IPS-NIHi7 (cell line): ENCODE data around the gene ATG14.
"Not testable (repeated sequence)": the region's sequence is repeated elsewhere in the genome, so short reads cannot be mapped to it uniquely, and the experiment has no call there.

Experiments used
- DNase-seq: peaks from one replicate; pipeline ENCODE4 v3.0.0; 2012; ENCODE audit warnings: mixed read lengths; ENCODE audit errors: extremely low spot score

Gene ATG14

DNA sequence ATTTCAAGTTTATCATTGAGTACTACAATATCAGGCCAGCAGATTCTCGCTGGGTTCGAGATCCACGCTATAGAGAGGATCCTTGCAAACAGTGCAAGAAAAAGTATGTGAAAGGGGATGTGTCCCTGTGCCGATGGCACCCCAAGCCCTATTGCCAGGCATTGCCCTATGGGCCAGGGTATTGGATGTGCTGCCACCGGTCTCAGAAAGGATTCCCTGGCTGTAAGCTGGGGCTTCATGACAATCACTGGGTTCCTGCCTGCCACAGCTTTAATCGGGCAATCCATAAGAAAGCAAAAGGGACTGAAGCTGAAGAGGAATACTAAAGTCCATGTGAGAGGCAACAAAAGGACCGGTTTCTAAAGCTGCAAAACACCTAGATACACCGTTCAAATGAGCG, 59.4 kb downstream of the ATG14 start:
- DNase-seq = no peak

DNA sequence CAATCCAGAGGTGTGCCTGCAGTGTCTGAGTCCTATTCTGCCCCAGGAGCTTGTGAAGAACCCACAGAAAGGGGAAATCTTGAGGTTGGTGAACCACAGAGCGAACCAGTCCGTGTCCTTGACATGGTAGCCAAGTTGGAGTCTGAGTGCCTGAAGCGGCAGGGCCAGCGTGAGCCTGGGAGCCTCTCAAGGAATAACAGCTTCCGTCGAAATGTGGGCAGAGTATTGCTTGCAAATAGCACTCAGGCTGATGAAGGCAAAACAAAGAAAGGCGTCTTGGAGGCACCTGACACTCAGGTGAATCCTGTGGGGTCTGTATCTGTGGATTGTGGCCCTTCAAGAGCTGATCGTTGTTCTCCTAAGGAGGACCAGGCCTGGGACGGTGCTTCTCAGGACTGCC, 60.5 kb downstream of the ATG14 start:
- DNase-seq = no peak

DNA sequence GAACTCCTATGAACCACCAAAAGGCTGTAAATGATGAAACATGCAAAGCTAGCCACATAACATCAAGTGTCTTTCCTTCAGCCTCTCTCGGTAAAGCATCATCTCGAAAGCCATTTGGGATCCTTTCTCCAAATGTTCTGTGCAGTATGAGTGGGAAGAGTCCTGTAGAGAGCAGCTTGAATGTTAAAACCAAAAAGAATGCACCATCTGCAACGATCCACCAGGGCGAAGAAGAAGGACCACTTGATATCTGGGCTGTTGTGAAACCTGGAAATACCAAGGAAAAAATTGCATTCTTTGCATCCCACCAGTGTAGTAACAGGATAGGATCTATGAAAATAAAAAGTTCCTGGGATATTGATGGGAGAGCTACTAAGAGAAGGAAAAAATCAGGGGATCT, 61.2 kb downstream of the ATG14 start:
- no peak for DNase-seq

DNA sequence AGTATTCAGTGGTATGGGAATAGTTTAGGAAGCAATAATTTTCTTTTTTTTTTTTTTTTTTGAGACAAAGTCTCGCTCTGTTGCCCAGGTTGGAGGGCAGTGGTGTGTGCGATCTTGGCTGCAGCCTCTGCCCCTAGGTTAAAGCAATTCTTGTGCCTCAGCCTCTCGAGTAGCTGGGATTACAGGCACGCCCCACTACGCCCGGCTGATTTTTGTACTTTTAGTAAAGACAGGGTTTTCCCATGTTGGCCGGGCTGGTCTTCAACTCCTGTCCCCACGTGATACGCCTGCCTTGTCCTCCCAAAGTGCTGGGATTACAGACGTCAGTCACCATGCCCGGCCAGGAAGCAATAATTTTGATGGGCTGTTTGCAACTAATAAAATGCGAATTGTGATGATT, 62.1 kb downstream of the ATG14 start:
- no peak for DNase-seq

DNA sequence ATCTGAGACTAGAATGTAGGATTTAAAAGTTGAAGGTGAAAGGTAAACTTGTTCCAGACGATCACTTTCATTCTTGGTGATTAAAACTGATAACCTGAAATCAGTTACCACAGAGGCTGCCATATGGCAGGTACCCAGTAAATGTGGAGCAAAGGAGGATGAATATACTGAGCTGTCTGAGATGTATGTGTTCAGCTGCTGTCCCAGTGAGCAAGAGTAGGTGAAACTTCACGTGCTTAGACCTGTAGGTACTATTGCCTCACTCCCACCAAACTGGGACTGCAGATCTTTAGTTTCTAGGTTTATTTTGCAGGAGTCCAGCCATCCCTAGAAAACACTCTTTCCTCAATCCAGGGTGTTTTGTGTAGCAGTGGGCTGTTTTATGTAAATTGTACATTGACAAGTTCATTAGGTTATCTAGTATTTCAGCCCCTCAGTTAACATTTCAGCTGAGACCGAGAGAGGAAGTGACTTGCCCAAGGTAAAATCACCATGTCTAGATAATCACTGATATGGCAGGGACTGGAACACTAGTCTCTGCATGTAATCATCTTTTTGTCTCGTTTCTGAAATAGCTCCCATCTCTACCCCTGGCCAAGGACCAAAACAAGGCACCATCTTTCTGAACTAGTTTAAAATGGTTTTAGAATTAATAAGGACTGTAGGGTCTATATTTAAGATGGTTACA, 62.7 kb downstream of the ATG14 start:
- no peak for DNase-seq

DNA sequence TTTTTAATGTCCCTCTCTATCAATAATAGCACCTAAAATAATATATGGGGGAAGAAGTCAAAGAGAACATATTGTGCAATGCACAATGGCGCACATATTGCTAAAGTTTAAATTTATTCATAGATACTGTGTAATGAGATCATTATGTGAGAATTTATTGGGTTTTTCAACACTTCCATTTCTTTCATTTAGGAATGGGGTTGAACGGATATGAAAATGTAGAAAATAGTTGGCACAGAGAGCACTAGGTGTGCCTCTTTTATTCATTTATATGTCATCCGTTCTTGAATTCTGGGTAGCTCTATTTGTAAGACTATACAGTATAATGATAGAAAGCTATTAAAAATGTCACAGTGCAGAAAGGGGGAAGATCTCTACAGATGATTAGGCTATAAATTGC, 63.9 kb downstream of the ATG14 start:
- DNase-seq = no peak

DNA sequence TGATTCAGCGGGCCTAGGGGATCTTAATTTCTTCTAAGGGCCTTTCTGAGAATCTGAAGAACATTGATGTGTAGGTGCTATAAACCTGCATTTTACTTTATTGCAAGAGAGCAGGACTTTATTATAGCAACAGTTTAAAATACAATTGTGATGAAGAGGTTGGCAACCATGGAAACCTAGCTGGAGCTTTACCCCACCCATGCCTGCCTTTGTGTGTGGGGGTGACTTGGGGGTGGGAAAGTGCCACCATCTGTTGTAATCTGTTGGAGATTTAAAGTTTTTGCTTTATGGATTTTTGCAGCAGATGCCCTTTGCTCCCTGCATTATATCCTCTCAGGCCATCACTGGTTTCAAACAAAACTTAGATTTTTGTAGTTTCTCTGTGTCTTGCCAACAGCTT, 64.6 kb downstream of the ATG14 start:
- no peak for DNase-seq

DNA sequence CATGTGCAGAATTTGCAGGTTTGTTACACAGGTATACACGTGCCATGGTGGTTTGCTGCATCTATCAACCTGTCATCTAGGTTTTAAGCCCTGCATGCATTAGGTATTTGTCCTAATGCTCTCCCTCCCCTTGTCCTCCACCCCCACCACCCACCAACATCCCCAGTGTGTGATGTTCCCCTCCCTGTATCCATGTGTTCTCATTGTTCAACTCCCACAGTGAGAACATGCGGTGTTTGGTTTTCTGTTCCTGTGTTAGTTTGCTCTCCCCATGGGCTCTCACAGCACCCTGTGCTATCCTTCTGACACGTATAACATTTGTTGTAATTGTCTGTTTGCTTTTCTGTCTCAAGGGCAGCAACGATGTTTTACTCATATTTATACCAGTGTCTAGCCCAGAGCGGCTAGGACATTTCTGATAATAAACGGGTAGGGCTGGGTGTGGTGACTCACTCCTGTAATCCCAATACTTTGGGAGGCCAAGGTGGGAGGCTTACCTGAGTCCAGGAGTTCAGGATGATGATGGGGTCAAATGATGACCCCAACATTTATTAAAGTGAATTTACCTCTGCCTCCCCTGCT, 67.0 kb downstream of the ATG14 start:
- not testable (repeated sequence) for DNase-seq

DNA sequence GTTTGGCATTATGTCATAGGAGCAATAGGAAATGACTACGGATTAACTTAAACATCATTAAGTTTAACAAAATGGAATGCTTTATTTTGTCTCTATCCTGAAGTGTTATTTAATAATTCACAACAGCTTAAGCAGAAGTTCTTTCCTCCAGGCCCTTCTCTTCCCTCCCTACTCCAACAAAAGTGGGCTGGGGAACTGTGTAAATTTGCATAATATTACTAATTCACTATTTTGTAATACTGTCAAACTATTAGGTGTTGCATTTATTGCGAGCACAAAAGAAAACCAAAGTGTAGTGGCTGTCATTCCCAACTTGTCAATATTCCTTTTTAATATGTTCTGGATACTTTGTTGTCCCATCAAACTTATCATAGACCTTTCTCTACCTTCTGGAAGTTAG, 69.8 kb downstream of the ATG14 start:
- DNase-seq = no peak

DNA sequence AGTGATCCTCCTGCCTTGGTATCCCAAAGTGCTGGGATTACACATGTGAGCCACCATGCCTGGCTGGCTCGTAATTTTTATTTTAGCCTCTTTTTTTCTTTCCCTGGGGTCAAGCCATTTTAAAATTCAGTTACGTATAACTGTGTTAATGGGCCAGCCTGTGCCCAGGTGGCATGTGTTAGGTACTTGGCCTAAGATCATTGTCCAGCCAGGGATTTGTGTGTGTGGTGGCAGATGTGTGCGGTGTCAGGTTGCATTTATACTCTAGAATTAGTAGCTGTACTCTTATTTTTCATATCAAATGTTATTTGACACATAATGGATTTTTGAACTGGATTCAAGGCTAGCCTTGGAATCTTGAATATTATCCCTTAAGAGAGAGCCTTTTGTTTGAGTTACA, 71.1 kb downstream of the ATG14 start:
- no peak for DNase-seq

DNA sequence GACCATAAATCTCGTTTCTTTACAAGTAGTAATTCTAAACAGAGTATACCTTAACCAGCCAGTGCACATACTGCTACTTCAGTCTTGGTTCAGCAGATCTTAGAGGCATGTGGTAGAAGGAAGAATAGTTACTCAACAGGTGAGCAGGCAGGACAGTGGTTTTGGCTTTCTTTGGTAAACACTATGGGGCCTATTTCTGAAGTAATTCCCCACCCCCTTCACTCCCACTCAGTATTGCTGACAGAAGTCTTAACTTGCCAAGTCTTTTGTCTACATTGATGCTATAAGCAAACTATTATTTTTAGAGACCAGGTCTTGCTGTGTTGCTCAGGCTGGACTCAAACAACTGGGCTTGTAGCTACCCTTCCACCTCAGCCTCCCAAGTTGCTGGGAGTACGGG, 71.9 kb downstream of the ATG14 start:
- DNase-seq = no peak

DNA sequence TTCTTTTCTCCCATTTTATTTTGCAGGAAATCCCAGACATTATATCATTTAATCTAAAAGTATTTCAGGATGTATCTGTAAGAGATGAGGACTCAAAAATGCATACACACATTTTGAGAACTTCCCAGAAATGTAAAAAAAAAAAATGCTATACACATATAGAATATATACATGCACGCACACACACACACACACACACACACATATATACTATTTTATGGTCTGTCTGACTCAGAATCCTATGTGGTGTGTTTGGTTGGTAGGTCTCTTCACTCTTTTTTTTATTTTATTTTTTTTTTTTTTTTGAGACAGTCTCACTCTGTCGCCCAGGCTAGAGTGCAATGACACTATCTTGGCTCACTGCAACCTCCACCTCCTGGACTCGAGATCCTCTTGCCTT, 74.9 kb downstream of the ATG14 start:
- no peak for DNase-seq

DNA sequence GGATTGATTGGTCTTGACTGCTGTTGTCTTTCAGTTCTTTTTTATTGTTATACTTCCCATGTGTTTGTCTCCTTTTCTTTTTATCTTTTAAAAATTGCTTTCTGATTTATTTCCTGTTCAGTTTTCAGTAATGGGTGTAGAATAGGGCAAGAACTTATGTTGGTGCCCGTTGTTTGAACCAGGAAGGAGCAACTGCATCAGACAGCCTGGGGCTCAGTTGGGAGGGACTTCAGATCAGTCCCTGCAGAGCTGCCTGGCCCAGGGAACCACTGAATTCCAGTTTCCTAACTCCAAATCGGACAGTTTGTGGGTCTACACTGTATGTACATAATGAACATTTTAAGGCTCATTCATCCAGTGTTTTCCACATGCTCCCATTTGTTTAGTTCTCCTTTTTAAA, 75.5 kb downstream of the ATG14 start:
- DNase-seq = no peak

DNA sequence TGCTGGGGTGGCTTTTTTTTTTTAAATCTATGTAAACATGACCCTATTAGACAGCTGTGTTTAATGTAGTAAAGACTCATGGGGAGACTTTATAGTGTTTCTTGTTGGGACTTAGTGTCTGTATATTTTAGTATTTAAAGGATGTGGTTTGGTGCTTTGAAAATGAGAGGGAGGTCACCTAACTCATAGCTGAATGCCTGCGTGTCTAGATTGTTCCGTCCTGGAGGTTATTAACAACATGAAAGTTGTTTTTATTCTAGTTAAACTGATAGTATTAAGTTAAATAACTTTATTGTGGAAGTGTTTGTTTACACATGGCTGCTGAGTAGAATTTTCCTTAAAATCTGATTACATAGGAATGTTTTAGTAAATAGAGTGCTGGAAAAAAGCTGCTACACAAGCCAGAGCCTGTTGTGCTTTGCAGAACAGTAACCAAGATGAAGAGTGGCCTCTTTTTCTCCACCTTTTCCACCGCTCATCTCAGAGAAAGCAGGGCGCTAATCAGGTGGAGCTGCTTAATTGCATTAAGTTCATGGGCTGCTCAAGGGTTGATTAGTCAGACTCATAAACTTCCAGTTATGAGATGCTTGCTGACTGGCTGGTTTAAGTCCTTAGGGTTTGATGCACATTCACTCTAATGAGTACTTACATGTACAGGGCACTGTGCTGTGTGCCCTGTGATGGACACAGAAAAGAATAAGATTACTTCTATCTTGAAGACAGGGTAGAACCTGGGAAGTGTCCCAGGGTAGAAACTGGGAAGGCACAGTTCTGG, 77.7 kb downstream of the ATG14 start:
- DNase-seq = no peak

DNA sequence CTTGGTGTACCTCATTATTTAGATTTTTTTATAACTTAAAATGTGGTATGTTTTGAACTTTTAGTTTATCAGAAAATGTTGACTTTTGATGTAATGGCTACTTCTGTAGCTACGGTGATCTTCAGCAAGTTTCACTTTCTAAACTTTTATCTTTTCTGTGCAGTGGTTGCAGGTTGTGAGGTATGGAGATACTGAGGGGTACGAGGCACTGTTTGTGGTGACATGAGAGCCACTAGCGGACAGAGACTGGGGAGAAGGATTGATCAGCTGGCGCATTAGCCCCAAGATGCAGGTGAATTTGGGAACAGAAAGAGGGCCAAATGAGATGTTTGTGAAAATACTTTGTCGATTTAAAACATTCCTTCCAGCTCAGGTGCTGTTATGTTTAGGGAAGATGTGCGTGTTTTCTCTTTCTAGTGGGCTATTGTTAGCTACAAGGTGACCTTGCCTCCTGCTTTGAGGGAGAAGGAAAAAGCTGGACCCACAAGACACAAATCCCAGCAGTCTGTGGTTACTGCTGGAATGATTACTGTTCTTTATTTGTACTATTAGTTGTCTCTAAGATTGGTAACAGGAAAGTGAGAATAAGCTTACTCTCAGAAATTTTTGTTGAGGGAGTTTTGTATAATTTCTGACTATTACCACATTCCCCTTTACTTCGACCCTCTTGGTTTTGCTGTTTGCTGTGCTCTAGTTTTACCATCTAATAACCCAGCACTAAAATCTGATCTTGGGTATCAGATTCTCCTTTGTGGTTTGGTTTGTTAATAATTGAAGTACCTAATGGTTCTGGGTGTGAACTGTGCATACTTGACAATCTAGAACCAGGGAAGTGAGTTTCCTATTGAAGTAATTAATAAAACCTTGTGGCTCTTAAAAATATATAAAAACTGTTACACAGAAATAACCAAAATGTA, 78.7 kb downstream of the ATG14 start:
- DNase-seq = no peak

DNA sequence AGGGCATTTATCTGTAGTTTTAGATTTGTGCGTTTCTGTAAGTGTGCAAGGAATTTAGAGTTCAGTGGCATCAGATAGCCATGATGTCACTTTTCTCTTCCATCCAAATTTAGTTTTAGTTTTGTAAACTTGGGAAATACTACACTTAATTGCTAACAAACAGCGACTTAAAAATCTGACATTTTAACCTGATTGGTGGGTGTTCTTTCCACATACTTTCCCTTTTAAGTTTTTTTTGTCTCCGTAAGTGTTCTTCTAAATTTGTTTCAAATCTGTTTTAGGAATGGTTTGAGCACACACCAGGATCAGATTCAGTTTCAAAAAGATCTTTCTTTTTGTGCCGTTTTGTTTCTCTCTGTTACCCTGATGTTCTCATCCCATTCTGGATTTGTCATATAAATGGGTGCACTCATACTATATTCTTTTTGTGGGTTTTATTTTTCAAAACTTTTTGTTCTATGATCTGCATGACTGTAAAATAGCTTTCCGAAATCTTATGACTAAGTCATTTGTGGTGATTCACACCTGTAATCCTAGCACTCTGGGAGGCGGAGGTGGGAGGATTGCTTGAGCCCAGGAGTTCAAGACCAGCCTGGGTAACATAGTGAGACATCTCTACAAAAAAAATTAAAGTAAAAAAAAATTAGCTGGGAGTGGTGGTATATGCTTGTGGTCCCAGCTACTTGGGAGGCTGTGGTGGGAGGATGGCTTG, 81.5 kb downstream of the ATG14 start:
- DNase-seq = no peak

DNA sequence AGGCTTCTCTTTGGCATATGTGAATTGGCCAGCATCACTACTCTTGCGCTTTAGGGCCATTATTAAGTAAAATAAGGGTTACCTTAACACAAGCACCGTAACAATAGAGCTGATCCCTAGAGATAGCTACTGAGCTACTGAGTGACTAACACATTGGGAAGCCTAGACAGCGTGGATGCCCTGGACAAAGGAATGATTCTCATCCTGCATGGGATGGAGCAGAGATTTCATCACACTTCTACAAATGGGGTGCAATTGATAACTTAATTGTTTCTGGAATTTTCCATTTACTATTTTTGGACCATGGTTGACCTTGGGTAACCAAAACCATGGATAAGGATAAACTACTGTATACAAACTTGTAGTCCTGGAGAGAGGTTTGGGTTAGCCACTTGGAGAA, 83.3 kb downstream of the ATG14 start:
- DNase-seq = no peak

DNA sequence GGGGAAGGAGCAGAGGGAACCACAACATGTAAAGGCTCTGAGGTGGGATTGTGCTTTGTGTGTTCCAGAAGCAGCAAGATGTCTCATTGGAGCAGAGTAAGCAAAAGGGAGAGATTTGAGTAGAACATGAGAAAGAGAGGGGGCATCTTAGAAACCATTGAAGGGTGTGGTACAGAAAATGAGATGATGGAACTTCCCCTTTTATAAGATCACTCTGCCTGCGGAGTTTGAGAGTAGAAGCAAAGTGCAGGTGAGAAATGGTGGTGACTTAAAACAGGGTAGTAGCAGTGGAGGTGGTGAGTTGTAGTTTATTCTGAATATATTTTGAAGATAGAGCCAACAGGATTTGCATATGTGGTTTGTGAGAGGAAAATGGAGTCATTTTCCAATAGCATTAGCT, 84.5 kb downstream of the ATG14 start:
- no peak for DNase-seq

DNA sequence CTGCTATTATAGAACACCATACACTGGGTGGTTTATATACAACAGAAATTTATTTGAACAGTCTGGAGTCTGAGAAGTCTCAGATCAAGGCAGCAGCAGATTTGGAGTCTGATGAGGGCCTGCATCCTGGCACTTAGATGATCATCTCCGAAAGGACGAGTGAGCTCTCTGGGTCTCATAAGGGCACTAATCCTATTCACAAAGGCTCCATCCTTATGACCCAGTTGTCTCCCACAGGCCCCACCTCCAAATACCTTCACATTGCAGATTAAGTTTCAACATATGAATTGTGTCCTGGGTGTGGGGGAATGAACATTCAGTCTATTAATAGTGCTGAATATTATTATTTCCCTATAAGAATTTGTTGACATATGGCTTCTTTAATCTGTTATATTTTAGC, 86.8 kb downstream of the ATG14 start:
- no peak for DNase-seq

DNA sequence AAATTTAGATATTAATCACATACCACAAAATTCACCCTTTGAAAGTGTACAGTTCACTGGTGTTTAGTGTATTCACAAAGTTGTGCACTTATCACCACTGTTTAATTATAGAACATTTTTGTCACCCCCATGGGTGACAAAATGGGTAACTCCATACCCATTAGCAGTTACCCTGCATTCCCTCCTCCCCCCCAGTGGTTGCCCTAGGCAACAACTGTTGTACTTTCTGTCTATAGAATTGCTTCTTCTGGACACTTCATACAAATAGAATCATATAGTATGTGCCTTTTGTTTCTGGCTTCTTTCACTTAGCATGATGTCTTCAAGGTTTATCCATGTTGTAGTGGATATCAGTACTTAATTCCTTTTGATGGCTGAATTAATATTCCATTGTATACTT, 87.7 kb downstream of the ATG14 start:
- no peak for DNase-seq

DNA sequence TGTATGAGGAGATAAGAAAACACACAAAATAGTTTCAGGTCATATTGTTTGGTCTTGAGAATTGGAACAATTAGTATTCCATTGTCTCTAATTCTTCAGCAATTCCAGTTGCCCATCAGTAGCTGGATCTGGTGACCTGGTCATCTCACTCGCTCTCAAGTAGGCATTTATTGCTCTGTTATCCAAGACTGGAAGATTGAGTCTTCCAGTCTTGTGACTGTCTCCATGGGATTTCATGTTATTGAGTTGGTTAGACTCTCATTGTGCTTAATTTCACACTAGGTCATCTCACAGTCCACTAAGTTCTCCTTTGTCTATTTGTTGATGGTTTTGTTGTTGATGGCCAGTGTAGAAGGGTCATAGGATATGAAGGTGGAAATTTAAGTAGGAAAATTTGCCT, 92.9 kb downstream of the ATG14 start:
- no peak for DNase-seq
